CD4-positive, alpha-beta T cell treated with Interferon gamma for 1 hour (primary cell): ENCODE measurements around the gene UGDH.
"Not testable (repeated sequence)": the region's sequence is repeated elsewhere in the genome, so short reads cannot be mapped to it uniquely, and the experiment has no call there.

Source experiments
- DNase-seq: peaks from one replicate; pipeline ENCODE4 v3.0.0-alpha.2; 2020

Gene UGDH

DNA sequence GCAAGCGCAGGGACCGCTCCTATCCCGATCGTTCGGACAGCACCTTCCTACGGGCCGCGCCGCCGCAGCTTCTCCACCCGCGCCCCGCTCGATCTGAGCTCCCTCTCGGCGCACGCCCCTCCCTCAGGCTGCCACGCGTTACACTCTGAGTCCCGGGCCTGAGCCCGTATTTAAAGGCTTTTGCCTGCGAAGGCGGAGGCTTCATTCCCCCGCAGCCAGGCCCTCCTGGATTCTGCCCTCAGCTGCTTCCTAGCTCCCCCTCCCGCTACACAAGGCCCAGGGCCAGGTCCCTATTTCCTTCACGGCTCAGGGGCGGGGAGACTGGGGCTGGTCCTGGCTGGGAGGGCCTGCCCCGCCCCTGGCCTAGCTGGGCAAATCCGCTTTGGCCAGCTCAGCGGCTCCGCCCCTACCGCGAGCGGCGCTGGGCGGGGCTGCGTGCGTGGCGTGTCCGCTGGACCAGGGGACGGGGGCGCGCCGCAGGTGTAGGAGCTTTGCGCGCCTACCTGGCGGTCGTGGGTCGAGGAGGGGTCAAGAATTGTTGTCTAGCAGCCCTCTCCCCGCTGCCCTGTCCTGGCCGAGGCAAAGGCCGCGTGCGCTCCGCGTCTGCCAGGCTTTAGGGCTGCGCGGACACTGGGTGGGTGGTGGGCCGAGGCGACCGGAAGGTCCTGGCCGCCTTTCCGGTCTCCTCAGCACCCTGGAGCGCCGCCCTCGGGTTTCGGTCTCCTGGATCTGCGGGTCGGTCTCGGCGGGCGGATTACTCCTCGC lies at the start of gene UGDH:
Gene UGDH, minus strand, starts transcription at position 144 of the 765 bp plus-strand sequence. CDS start 5,927 bp downstream, outside the sequence.
- peak; percentile 88 for DNase-seq

DNA sequence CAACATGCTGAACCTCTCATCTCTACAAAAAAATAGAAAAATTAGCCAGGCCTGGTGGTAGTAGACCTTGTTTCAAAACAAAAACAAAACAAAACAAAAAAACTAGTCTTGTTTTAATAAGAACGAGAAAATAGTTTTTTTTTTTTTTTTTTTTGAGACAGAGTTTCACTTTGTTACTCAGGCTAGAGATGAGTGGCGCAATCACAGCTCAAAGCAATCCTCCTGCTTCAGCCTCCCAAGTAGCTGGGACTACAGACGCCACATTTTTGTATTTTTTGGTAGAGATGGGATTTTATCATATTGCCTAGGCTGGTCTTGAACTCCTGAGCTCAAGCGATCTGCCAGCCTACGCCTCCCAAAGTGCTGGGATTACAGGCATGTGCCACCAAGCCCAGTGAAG lies 47.7 kb upstream of the UGDH start:
- no peak for DNase-seq

DNA sequence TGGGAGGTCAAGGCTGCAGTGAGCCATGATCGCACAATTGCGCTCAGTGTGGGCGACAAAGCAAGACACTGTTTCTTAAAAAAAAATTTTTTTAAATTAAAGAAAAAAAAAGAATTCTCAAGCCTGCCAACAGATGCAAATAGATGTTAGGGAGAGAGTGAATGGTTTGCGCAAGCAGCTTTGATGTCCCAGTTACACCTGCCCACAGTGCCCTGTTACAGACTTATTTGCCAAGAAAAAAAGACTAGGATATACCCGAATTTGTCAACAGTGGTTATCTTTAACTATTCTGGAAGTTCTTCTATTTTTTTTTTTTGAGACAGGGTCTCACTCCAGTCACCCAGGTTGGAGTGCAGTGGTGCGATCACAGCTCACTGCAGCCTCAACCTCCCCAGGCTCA lies 44.3 kb upstream of the UGDH start:
- no peak for DNase-seq

DNA sequence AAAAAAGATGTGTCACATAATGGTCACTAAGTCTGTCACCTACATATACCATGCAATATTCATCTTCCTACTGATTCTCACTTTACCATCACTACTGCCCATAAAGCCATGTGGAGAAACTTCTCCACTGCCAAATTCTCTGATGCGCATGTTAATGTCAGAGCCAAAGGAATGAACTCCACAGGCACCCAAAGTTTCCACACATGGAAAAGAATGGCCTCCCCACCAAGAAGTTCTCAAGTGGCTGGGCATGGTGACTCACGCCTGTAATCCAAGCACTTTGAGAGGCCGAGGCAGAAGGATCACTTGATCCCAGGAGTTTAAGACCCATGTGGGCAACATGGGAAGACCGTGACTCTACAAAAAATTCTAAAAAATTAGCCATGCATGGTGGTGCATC lies 43.8 kb upstream of the UGDH start:
- no peak for DNase-seq

DNA sequence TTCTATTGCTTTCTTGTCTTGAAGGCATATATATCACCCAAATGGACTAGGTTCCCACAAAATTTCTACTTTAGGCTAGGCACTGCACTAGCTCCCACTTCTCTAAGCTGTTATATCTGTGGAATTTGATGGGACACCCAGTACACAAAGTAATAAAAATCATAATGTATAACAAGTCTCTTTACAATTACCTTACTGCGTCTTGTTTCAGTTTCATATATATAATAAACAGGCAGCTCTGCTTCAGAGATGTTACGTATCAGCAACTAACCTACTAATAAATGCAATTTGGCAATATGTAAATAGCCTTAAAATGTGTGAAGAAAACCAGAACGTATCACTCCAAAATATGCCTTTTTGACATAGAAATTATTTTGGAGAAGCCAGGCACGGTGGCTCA lies 42.0 kb upstream of the UGDH start:
- no peak for DNase-seq

DNA sequence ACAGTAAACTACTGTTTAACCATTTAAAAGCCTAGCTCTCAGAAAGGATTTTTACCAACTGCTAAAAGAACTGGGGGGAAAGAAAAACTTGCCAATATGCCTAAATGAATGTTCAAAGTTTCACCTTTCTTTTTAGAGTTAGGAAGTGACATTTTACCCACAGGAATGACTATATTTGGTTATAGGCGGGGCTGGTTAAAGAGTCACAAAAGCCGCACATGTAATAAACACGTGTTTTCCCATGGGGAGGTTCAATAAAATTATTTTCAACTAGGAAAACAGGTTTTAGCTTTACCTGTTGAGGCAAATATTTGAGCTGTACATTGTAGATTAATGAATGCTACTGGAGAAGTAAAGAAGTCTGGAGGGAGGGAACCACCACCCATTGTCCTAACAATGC lies 41.6 kb upstream of the UGDH start:
- DNase-seq = no peak

DNA sequence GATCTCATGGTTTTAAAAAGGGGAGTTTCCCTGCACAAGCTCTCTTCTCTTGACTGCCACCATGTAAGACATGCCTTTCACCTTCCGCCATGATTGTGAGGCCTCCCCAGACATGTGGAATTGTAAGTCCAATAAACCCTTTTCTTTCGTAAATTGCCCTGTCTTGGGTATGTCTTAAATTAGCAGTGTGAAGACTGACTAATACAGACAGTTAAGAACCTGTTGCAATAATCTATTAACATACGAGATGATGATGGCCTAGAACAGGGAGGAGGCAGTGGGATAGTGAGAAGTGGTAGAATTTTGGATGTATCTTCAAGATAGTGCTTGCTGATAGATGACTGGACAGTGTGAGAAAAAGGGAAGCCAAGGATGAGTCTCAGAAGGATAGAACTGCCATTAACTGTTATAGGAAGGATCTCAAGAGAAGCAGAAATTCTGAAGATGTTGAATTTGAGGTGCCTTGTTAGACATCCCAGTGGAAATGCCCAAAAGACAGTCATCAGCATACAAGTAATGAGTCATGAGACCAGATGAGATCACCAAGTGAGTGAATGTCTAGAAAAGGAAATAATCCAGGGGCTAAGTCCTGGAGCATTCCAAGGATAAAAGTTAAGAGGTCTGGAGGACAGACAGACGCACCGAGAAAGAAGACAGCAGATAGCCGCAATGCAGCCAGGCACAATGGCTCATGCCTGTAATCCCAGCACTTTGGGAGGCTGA lies 38.8 kb upstream of the UGDH start:
- DNase-seq = no peak

DNA sequence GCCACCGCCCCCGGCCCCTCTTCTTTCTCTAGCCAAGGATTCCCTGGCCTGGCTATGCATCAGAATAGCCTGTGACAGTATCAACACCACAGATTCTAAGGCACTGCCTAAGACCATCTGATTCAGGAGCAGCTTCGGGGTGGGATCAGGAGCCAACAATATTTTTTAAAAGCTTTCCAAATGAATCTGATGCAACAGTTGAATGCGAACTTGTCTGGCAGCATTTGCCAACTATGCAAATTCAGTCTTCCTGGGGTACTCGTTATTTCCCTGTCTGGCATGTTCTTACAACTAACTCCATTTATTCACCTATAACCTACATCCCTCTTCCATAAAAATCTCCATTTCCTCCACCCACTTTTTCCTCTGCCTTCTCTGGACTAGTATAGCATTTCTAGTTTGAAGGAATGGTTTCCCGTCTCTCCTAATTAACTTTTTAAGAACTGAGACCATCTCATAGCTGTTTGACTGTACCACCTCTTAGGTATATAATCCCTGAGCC lies 36.2 kb upstream of the UGDH start:
- DNase-seq = no peak

DNA sequence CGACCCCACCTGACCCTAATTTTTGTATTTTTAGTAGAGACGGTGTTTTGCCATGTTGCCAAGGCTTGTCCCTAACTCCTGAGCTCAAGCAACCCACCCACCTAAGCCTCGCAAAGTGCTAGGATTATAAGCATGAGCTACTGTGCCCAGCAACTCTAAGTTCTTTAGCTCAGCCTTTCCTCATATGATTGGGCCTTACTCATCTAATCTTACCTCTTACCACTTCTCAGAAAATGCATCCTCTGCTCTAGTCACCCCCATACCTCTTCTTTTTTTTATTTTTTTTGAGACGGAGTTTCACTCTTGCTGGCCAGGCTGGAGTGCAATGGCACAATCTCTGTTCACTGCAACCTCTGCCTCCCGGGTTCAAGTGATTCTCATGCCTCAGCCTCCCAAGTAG lies 35.6 kb upstream of the UGDH start:
- no peak for DNase-seq

DNA sequence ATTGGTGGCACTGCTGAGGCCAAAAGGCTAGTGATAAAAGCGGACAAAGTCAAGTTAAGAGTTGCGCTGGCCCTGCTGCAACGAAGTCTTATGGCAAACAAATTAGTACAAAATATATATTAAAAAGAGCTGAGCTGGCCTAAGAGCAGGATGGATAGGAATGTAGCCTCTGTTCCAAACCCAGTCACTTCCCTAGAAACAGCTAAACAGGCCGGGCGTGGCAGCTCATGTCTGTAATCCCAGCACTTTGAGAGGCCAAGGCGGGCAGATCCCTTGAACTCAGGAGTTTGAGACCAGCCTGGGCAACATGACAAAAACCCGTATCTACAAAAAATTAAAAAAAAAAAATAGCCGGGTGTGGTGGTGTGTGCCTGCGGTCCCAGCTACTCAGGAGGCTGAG lies 32.4 kb upstream of the UGDH start:
- DNase-seq = no peak

DNA sequence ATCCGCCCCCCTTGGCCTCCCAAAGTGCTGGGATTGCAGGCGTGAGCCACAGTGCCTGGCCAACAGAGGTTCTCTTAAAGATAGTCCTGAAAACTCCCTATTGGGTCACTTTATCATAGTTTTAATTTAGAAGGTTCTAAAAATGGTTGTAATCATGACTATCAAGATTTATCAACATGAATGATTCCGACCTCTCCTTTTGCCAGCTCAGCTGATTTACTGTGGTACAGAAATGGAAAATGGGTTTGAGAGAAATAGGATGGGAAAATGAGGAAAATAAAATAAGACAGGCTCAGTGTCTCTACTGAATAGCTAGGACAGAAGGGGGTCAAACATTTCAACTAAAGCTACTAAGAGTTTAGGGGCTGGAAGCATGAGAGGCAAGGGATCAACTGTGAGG lies 28.2 kb upstream of the UGDH start:
- DNase-seq = no peak

DNA sequence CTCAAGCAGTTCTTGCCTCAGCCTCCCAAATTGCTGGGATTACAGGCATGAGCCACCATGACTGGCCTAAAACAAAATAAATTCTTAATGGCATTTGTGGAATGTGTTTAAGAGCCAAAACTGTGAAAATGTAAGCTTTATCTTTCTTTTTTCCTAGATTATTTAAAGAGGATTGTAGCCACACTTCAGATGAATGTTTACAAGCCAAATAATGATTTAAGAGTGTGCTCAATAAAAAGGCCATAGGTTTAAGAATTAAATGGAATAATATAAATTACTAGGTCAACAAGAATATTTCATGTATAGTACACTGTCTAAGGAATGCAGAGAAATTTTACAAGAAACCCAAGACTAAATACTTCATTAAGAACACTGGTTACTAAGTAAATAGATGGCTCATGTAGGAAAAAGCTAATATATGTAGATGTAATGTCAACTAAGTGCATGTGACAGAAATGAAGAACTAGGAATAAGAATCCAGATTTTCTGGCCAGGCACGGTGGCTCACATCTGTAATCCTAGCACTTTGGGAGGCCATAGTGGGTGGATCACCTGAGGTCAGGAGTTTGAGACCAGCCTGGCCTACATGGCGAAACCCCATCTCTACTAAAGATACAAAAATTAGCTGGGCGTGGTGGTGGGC lies 21.3 kb upstream of the UGDH start:
- no peak for DNase-seq

DNA sequence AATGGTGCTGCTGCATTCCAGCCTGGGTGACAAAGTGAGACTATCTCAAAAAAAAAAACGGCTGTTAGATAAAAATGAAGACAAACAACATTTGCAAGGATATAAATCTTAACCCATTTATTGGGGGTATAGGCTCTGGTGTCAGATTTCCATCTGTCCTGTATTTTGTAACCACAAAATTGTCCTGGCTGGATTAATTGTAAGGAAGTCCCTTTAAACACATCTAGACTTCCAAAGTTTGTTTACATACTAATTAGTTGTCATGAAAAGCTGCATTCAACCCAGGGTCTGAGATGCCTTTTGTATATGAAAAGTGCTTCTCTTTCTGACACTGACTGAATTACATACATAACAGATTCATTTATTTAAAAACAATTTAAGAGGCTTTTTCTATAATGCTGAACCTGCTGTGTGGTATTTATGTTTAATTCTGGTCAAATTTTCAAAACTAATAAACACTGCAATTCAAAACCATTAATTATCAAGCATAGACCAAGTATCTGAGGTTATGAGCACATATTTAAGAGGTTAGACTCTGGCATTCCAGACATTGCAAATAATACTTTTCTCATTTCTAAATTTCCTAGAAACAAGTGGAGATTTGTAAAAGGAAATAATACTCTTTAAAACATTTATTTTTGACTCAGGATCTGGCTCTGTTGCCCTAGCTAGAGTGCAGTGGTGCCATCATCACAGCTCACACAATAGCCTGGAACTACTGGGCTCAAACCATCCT lies 17.5 kb upstream of the UGDH start:
- no peak for DNase-seq

DNA sequence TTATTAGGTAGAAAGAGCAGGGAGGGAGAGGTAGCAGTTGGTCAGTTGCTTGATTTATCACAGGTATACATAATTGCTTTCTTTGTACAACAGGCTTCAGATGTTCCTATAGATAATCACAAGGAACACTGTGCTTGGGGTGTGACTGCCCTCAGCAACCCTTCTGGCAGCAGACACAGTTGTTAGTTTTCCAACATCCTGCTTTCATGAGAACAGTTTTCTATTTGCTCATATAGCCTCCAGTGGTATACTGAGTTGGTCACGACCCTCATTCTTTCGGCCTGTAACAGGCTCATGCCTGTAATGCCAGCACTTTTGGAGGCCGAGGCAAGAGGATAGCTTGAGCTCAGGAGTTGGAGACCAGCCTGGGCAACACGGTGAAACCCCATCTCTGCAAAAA lies 16.8 kb upstream of the UGDH start:
- DNase-seq = not testable (repeated sequence)

DNA sequence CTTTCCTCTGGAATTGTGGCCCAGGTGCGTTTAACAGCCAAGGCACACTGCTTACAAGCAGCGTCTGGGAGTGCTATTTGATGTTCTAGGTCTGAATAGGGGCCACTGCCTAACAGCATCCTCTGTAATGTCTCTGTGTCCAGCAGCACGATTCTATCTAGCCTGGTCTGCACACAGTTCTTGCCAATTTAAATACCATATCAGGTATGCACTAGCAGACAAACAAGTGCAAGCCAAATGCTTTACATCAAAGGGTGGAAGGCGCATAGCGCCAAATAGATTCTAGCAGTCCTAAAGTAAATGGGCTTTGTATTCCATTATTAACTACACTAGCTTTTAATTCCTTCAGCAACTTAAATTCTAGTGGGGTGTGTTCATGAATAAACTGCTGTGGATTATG lies 15.8 kb upstream of the UGDH start:
- no peak for DNase-seq

DNA sequence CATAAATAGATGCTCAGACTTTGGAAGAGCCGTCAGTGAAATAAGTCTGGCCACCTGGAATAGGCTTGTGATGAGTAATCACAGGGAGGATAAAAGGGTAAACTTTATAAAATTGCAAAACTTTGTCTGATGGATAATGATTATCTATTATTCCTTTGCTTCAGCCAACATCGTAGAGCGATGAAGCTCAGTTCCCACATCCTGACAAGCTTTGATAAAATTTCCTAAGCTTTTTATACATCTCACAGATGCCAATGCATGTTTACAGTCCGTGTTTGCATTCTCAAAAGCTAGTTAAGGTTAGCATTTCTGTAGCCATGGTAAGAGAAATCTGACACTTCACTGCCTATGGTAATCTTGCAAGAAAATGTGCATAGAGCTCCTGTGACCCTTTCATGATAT lies 15.4 kb upstream of the UGDH start:
- no peak for DNase-seq

DNA sequence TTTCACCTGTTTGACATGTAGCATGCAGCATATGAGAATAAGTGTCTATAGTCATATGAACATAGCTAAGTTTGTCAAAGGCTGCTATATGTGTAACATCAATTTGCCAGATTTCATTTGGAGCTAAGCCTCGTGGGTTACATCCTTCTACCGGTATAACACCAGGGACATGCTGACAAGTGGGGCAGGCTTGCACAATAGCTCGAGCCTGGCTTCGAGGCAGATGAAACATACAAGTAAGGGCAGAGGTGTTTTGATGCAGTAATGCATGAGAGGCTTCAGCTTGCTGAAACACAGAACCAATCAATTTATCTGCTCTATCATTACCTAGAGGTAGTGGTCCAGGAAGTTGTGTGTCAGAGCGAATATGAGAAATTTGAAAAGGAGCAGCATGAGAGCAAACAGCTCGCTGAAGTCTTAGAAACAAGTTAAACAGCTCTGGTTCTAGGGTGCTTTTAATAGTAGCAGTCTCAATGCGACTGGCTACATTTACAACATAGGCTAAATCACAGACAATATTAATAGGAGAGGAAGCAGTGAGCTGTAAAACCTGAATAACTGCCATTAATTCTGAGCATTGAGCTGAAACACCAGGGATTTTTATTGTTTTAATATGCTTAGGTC lies 14.9 kb upstream of the UGDH start:
- no peak for DNase-seq

DNA sequence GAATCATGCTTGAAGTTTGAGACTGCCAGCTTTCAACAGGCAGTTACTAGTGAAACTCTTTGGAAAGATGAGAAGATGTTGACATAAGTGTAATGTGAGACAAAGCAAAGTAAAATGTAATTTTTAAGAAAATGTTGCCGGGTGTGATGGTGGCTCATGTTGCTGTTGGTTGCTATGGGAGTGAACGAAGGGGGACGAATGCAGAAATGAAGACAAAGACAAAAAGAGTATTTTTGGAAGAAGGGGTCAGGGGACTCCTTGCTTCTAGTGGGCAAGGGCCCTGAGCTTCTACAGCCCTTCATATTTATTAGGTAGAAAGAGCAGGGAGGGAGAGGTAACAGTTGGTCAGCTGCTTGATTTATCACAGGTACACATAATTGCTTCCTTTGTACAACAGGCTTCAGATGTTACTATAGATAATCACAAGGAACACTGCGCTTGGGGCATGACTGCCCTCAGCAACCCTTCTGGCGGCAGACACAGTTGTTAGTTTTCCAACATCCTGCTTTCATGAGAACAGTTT lies 11.9 kb upstream of the UGDH start:
- DNase-seq = no peak

DNA sequence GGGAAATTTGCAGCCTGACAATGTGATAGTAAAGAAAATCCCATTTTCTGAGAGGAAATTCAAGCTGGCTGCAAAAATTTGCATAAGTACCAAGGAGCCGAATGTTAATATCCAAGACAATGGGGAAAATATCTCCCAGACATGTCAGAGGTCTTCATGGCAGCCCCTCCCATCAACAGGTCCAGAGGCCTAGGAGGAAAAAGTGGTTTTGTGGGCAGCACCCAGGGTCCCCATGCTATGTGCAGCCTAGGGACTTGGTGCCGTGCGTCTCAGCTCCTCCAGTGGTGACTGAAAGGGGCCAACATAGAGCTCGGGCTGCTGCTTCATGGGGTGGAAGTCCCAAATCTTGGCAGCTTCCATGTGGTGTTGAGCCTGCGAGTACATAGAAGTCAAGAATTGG lies 6.3 kb upstream of the UGDH start:
- no peak for DNase-seq

DNA sequence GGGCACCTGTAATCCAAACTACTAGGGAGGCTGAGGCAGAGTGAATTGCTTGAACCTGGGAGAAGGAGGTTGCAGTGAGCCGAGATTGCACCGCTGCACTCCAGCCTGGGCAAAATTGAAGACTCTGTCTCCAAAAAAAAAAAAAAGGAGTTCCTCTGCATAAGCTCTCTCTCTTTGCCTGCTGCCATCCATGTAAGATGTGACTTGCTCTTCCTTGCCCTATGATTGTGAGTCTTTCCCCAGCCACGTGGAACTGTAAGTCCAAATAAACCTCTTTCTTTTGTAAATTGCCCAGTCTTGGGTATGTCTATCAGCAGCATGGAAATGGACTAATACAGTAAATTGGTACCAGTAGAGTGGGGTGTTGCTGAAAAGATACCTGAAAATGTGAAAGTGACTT lies 5.0 kb upstream of the UGDH start:
- not testable (repeated sequence) for DNase-seq

DNA sequence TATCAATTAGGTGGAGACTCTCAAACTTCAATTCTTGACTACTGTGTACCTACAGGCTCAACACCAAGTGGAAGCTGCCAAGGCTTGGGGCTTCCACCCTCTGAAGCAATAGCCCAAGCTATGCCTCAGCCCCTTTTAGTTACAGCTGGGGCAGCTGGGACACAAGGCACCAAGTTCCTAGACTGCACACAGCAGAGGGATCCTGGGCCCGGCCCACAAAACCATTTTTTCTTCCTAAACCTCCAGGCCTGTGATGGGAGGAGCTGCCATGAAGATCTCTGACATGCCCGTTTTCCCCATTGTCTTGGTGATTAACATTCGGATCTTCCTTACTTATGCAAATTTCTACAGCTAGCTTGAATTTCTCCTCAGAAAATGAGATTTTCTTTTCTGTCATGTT lies 3.4 kb upstream of the UGDH start:
- no peak for DNase-seq

DNA sequence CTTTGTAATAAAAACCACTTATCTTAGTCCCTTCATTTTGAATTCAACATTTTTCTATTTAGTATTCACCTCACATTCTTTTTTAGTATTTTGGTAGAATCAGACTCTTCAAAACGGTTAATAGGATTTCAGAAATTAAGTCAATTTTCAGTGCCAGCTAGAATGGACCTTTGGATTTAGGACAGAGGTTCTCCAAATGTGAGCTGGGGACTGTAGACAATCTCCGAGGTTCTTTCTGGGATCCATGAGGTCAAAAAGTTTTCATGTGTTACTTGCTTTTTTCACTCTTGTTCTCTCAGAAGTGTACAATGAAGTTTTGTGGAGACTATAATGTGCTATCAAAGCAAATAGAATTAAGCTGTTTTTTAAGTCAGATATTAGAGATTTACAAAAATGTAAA lies 2.3 kb upstream of the UGDH start:
- DNase-seq = no peak

DNA sequence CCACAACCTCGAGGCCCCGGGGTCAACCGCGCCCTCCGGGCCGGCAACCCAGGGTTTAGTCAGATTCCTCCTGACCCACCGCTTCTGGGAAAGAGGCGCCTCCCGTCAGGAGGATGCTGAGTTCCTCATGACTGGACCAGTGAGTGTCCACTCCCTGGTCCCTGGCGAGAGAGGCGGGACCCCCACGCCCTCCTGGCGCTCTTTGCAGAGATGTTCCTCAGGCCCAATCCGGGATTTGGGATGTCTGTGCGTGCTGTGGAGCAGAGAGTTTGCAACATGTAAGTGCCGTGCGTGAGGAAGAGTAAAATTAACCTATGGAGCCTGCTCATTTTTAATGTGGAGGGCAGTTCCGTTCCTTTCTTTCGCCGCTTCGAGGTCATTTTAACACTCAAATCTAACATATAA lies 824 bp upstream of the UGDH start:
- no peak for DNase-seq
